ENCODE data around the gene SHLD2. TPM values are rescaled to one million over a fixed set of nuclear protein-coding genes. Genes with fewer than 3 reads are reported as not detected.

Gene SHLD2, protein sequence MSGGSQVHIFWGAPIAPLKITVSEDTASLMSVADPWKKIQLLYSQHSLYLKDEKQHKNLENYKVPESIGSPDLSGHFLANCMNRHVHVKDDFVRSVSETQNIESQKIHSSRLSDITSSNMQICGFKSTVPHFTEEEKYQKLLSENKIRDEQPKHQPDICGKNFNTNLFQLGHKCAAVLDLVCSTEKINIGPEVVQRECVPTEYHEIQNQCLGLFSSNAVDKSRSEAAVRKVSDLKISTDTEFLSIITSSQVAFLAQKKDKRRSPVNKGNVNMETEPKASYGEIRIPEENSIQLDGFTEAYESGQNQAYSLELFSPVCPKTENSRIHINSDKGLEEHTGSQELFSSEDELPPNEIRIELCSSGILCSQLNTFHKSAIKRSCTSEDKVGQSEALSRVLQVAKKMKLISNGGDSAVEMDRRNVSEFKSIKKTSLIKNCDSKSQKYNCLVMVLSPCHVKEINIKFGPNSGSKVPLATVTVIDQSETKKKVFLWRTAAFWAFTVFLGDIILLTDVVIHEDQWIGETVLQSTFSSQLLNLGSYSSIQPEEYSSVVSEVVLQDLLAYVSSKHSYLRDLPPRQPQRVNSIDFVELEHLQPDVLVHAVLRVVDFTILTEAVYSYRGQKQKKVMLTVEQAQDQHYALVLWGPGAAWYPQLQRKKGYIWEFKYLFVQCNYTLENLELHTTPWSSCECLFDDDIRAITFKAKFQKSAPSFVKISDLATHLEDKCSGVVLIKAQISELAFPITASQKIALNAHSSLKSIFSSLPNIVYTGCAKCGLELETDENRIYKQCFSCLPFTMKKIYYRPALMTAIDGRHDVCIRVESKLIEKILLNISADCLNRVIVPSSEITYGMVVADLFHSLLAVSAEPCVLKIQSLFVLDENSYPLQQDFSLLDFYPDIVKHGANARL
- 10 to 100 TPM; 28.9 to 69.5 (median 37.2) TPM for total RNA-seq

DNA sequence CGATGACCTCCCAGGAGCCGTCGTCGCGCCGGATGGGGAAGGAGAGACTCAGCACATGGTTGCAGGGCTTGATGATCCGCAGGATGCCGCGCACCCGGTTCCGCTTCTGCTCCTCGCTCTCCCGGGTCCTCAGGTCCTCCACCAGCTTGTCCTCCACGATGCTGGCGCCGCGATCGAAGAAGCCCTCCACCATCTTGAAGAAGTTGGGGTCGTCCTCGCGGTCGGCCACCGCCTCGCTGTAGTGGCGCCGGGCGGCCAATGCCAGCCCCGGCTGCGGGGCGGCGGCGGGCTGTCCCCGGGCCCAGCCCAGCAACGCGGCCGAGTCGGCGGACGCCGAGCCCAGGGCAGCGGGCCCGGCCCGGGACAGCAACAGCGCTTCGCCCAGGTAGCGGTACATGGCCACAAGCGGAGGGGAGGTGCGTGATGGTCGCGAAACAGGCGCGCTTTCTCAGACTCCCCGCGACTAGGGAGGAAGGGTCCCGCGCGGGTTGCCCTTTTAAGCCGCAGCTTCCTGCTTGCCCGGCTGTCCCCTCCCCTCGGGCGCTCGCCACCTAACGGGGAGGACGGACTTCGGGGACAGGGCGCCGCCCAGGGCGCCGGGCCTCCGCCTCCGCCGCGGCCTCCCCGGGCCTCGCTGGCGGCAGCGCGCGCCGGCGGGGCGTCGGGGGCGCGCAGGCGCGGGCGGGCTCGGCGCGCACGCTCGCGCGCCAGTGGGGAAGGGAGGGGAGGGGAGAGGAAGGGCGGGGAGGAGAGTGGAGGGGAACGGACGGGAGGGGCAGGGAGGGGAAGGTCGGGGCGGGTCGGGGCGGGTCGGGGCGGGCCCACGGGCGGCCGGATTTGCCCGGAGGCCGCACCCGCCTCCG lies at the start of gene SHLD2, which contains the start of gene GLUD1:
Gene SHLD2, plus strand, starts transcription at position 834 of the 863 bp plus-strand sequence. CDS start 56,149 bp downstream, outside the sequence.
Gene GLUD1, minus strand, starts transcription at position 471 of the 863 bp plus-strand sequence. Its CDS starts 74 bp downstream, at position 397.
- TF ChIP-seq, protein P1, sequence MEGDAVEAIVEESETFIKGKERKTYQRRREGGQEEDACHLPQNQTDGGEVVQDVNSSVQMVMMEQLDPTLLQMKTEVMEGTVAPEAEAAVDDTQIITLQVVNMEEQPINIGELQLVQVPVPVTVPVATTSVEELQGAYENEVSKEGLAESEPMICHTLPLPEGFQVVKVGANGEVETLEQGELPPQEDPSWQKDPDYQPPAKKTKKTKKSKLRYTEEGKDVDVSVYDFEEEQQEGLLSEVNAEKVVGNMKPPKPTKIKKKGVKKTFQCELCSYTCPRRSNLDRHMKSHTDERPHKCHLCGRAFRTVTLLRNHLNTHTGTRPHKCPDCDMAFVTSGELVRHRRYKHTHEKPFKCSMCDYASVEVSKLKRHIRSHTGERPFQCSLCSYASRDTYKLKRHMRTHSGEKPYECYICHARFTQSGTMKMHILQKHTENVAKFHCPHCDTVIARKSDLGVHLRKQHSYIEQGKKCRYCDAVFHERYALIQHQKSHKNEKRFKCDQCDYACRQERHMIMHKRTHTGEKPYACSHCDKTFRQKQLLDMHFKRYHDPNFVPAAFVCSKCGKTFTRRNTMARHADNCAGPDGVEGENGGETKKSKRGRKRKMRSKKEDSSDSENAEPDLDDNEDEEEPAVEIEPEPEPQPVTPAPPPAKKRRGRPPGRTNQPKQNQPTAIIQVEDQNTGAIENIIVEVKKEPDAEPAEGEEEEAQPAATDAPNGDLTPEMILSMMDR (IDR thresholded peaks at IDR 0.05; ENCODE audit: low read depth) = no peak

DNA sequence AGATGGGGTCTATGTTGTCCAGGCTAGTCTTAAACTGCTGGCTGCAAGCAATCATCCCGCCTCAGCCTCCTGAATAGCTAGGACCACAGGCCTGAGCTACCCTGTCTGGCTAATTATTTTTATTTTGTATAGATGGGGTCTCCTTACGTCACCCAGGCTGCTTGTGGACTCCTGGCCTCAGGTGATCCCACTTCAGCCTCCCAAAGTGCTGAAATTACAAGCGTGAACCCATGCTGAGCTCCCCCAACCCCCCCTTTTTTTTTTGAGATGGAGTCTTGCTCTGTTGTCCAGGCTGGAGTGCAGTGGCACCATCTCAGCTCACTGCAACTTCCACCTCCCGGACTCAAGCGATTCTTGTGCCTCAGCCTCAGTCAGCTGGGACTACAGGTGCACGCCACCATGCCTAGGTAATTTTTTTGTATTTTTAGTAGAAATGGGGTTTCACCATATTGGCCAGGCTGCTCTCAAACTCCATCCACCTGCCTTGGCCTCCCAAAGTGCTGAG lies 49.5 kb upstream of the SHLD2 start:
- TF ChIP-seq, protein P1 (IDR thresholded peaks at IDR 0.05; ENCODE audit: low read depth) = no peak

DNA sequence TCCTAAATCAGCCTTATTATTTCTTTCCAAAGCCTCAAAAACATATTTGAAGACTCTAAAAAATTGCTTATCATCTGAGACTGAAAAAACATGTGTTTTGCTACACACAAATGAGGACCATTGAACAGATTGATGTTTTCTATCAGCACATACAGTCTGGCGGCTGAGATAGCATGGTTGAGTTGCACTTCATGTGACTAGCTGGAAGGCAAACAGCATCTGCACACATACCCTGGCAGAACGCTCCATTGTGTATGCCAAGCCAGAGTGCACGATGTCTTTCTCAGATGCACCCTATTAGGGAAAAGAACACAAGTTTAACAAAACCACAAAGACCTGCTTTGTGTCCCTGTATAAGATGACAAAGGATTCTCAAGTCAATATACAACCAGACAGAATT lies 41.9 kb upstream of the SHLD2 start:
- TF ChIP-seq, protein P1 (IDR thresholded peaks at IDR 0.05; ENCODE audit: low read depth) = no peak

DNA sequence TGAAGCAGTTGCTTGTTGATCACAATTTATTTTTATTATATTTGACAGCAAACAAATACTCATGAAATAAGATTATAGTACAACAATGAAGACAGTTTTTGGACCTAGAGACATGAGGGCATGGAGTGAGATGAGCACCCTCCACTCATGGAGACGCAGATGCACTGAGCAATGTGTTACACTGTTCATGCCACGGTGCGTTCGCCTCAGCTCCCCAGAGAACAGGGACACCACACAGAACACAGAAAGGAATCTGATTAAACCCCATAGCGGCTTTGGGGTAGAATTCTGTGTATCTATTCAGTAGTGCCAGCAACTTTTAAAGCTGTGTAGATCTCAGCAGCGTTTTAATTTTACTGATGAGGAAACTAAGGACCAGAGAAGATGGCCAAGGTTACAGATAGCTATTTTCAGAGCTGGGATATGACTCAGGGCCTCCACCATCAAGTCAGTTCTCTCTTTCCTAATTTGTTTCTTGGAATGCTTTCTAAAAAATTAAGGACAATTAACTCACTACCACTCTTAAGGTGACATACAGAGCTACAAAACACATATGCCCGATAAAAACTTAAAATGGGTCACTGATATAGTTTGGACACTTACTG lies 41.3 kb upstream of the SHLD2 start:
- TF ChIP-seq, protein P1 (IDR thresholded peaks at IDR 0.05; ENCODE audit: low read depth) = no peak

DNA sequence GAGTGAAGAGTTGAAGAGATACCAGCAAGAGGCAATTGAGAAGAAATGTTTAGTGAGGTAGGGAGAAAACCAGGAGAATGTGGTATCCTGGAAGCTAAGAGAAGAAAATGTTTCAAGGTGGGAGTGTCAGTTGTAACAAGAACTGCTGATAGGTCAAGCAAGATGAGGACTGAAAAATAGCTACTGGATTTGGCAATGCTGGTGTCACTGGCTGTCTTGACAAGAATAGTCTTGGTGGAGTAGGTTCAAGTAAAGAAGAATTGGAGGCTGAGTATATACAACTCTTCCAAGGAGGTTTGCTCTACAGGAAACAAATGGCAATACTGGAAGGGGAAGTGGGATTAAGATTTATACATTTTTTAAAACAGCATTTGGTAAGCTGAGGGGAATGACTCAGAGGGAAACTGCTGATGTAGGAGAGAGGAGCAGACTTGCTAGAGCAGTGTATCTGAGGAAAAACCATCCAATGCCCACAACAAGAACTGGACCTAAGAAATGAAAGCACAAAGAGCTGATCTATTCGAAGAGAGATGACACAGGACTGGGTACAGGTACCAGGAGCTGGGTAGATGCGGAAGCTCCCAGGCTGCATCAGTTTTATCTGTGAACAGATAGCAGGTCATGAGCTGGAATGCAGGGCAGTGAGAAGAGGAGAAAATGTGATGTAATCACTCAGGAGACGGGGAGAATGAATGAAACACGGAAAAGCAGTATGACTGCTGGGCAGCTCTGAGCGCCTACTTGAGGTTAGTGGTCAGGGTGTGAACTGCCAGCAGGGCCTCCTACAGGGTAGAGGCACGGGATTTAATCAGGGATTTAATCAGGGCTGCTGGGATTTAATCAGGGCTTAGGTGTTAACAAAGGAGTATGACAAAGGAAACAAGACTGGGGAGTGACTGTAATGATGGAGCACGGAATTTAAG lies 40.4 kb upstream of the SHLD2 start:
- TF ChIP-seq, protein P1 (IDR thresholded peaks at IDR 0.05; ENCODE audit: low read depth) = no peak

DNA sequence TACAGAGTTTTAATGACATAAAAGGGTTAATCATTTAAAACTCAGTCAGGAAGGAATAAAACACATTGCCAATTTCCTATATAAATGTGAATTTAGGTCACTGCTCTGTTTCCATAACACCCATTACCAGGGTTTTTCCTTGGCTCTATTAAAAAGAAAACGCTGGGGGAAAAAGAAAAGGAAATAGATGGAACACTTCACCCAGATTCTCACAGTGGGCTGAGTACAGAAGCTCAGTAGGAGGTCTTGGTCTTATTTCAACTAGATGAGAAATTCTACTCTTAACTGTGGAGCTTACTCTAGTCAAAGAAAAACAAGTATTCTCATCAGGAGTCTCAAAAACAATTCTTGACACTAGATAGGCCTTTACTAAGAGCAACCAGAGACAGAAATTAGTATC lies 36.8 kb upstream of the SHLD2 start:
- TF ChIP-seq, protein P1 (IDR thresholded peaks at IDR 0.05; ENCODE audit: low read depth) = no peak
